Activated CD4-positive, alpha-beta T cell treated with anti-CD3 and anti-CD28 coated beads for 4 hours (primary cell): ENCODE measurements around the gene TBC1D16.
"Not testable (repeated sequence)": the region's sequence is repeated elsewhere in the genome, so short reads cannot be mapped to it uniquely, and the experiment has no call there.

Experiments
- DNase-seq, 2 donors: peaks; one replicate each; pipeline ENCODE4 v3.0.0-alpha.2; 2020

TBC1D16 gene

GRCh38 chr17:79911430-79912399 lies 124.0 kb downstream of the TBC1D16 start:
- DNase-seq = no peak

GRCh38 chr17:79910985-79911361 lies 124.7 kb downstream of the TBC1D16 start:
- no peak for DNase-seq

- DNase-seq = no peak
Measured at GRCh38 chr17:79909121-79909520, 126.6 kb downstream of the TBC1D16 start.

- DNase-seq = no peak
Measured at GRCh38 chr17:79907850-79908249, 127.8 kb downstream of the TBC1D16 start.

- DNase-seq = no peak
Measured at GRCh38 chr17:79907217-79907715, 128.4 kb downstream of the TBC1D16 start.

- DNase-seq = no peak
Measured at GRCh38 chr17:79905832-79906231, 129.8 kb downstream of the TBC1D16 start.

GRCh38 chr17:79904865-79905264 lies 130.8 kb downstream of the TBC1D16 start:
- DNase-seq = no peak

GRCh38 chr17:79902146-79902791 lies 133.4 kb downstream of the TBC1D16 start:
- DNase-seq = no peak

GRCh38 chr17:79901131-79901530 lies 134.5 kb downstream of the TBC1D16 start:
- DNase-seq = no peak

- DNase-seq = no peak
Measured at GRCh38 chr17:79899584-79899983, 136.1 kb downstream of the TBC1D16 start.

GRCh38 chr17:79897243-79898063 lies 138.2 kb downstream of the TBC1D16 start:
- DNase-seq = no peak

- not testable (repeated sequence) for DNase-seq
Measured at GRCh38 chr17:79893457-79893856, 142.2 kb downstream of the TBC1D16 start.

GRCh38 chr17:79892457-79893241 lies 143.0 kb downstream of the TBC1D16 start:
- DNase-seq = no peak

- no peak for DNase-seq
Measured at GRCh38 chr17:79891113-79891730, 144.4 kb downstream of the TBC1D16 start.

- no peak for DNase-seq
Measured at GRCh38 chr17:79890706-79891105, 145.0 kb downstream of the TBC1D16 start.

GRCh38 chr17:79888811-79889634 lies 146.6 kb downstream of the TBC1D16 start:
- no peak for DNase-seq

- no peak for DNase-seq
Measured at GRCh38 chr17:79888009-79888540, 147.6 kb downstream of the TBC1D16 start.

- no peak for DNase-seq
Measured at GRCh38 chr17:79887451-79887991, 148.2 kb downstream of the TBC1D16 start.

GRCh38 chr17:79883202-79883601 lies 152.5 kb downstream of the TBC1D16 start:
- DNase-seq = no peak
